Measurements from ENCODE around the gene ELAVL4.

ELAVL4 gene

DNA sequence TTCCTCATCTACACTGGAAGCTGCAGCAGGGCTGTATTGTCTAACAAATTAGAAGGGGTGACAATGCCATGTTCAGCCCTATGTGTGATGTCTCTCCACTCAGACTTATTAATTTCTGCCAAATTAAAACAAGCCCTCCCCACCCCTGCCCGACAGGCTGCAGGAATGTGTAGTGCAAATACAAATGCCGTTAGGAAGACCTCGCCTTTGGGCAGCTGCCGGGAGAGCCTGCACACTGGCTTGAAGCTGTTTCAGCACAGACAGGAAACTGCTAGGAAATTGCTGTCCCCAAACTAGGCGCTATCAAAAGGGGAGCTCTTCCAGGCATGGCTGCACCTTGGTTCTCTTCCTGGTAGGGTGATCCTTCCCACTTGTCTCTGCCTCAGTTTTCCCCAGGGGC, 135.2 kb downstream of the ELAVL4 start:
- TF ChIP-seq, protein P1, sequence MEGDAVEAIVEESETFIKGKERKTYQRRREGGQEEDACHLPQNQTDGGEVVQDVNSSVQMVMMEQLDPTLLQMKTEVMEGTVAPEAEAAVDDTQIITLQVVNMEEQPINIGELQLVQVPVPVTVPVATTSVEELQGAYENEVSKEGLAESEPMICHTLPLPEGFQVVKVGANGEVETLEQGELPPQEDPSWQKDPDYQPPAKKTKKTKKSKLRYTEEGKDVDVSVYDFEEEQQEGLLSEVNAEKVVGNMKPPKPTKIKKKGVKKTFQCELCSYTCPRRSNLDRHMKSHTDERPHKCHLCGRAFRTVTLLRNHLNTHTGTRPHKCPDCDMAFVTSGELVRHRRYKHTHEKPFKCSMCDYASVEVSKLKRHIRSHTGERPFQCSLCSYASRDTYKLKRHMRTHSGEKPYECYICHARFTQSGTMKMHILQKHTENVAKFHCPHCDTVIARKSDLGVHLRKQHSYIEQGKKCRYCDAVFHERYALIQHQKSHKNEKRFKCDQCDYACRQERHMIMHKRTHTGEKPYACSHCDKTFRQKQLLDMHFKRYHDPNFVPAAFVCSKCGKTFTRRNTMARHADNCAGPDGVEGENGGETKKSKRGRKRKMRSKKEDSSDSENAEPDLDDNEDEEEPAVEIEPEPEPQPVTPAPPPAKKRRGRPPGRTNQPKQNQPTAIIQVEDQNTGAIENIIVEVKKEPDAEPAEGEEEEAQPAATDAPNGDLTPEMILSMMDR (IDR thresholded peaks at IDR 0.05; ENCODE audit: low read depth, low read length), result no peak
- DNase-seq (ENCODE audit: extremely low read depth, low read depth), result no peak

DNA sequence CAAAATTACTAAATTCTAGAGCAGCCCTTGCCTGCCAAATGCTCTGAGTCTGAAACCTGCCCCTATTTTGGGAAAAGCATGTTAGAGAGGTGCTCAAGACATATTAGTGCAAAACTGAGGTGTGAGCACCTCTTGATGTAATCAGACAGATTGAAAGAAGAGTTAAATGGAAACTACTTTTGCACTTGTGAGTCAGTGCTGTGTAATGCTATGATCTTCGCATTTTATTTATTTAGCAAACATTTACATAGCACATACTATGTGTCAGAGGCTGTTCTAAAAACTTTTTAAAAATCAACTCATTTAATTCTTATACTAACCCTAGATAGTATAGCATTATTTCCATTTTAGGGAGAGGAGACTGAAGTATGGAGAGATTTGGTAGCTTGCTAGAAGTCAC, 138.1 kb downstream of the ELAVL4 start:
- TF ChIP-seq, protein P1 (IDR thresholded peaks at IDR 0.05; ENCODE audit: low read depth, low read length), result no peak
- DNase-seq (ENCODE audit: extremely low read depth, low read depth), result no peak

DNA sequence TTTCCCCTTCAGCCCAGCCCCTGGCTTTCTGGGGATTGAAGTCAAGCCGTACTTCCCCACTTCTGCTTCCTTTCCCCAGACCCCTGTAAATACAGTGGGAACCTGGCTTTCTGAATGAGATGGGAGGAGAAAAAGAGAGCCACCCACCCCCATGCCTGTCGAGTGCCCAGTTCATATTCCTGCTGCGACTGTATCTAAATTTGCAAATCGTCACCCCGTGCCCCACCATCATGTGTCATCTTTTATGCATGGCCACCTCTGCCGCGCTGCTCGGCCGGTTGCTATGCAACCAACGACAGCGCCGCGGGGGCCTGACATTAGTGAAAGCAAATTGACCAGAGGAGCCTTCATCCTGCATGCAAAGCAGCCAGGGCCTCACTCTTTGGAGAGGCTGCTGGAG, 143.0 kb downstream of the ELAVL4 start:
- TF ChIP-seq, protein P1 (IDR thresholded peaks at IDR 0.05; ENCODE audit: low read depth, low read length), result no peak
- no peak for DNase-seq (ENCODE audit: extremely low read depth, low read depth)

DNA sequence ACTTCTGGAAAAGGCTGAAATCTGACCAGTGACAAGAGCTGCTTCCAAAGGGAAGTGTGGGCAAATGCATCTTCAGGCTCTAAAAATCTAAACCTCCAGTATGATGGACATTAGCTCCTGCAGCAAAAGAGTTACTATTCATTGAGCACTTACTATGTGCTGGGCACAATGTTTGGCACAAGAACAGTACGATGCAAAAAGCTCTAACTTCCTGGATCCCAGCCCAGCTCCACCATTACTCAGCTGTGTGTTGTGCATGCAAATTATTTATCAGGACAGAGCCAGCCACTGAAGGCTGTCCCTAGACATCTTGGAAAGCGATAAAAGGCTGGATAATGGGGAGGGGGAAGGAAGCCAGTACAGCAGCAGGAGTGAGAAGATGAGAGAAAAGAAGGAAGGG, 143.5 kb downstream of the ELAVL4 start:
- TF ChIP-seq, protein P1 (IDR thresholded peaks at IDR 0.05; ENCODE audit: low read depth, low read length), result no peak
- no peak for DNase-seq (ENCODE audit: extremely low read depth, low read depth)

Measured in AG09319 (cell line).